ENCODE measurements around the gene SFTPA2. TPM values are rescaled to one million over a fixed set of nuclear protein-coding genes. Genes with fewer than 3 reads are reported as not detected.
"Not testable (repeated sequence)": the region's sequence is repeated elsewhere in the genome, so short reads cannot be mapped to it uniquely, and the experiment has no call there.

Gene SFTPA2
- total RNA-seq, 1 donor from 2014 or later = under 0.01 TPM

DNA sequence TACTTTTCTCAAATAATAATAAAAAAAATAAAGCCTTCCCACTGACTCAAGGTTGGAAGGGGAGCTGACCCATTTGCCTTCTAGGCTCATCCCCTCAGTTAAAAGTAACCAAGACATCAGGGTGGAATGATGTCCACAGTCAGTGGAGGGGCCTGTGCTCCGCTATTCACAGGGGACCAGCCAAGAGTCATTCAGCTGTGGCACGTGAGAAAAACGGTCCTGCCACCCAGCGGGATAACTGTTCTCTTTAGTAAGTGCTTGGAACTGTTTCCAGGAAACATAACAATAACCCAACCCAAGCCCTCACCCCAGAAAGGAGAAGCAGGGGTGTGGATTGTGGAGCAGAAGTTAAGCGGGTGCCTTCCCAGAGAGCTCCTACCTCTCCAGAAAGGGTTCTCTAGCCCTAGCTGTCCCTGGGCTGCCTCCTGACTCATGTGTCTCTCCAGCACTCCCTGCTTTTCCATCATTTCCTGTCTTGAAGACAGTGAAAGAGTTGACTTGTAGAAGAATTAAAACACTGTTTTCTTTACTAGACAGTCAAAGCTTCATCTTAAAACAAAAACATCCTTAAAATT, 50.2 kb downstream of the SFTPA2 start:
- DNase-seq = not testable (repeated sequence)

DNA sequence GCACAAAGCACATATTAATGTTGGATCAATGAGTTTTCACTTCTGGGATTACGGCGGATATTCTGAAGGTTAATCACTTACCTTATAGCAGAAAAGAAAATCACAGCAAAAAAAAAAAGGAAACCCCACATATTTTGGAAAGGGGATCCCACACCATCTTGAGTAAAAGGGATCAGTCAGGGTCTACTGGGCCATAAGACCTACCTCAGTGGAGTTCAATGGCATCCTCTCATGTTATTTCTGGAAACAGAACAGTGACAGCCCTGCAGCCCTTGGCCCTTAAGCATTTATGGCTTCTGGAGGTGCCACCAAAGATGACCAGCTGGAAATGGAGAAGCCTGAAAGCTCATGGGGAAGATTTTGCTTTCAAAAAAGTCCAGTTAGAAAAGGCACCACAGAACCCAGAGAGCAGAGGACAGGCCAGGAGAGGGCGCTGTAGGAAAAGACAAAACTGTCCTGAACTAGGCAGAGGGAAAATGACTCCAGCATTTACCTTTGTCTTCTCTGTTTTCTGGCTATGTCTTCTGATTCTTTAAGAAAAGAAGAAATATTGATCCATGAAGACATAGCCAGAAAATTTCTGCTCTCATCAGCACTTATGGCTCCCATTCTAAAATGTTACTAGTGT, 50.8 kb downstream of the SFTPA2 start:
- DNase-seq = not testable (repeated sequence)

DNA sequence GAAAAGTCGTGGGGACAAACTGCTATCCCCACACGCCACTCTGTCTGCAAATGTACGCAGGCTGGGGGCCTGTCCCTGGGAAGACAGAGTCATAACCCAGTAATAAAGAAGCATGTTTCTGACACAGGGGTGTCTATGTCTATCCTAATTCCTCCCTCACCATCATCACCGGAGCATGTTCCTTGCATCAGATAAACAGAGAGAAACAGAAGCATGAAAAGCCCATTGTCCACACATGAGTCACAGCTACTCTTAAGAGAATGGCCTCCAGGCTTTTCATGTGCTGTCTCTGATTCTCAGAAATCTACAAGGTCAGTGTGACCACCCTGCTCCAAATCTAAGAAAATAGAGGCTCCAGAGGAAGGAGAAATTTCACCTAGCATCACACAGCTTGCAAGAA, 52.0 kb downstream of the SFTPA2 start:
- DNase-seq = not testable (repeated sequence)

DNA sequence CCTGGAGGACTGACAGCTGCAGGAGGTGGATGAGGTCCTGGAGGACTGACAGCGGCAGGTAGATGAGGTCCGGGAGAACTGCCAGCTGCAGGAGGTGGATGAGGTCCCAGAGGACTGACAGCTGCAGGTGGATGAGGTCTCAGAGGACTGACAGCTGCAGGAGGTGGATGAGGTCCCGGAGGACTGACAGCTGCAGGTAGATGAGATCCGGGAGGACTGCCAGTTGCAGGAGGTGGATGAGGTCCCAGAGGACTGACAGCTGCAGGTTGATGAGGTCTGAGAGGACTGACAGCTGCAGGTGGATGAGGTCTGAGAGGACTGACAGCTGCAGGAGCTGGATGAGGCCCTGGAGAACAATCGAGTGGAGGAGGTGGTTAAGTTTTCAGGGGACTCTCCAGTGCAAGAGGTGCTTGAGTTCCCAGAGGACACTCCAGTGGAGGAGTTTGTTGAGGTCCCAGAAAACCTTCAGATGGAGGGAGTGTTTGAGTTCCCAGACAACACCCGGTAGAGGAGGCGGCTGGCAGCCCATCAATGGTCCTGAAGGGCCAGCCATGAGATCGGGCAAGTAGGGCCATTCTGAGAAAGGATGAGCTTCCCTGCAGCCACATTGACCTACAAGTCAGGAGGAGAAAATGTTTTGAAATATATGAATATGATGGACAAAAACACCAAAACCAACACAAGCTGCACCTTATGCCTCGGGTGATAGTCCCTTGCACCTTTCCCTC, 52.6 kb downstream of the SFTPA2 start:
- DNase-seq = no peak

Other genes starting within 250 kb of the SFTPA2 start
- gene PPIF, start 212.9 kb downstream of the SFTPA2 start, total RNA-seq = 14.5 and 23.8 TPM in 2 replicates
- gene ZCCHC24, start 114.8 kb downstream of the SFTPA2 start, total RNA-seq = 7.3 and 9.8 TPM in 2 replicates
- gene EIF5AL1, start 47.9 kb downstream of the SFTPA2 start, total RNA-seq = 0.51 TPM in 2 replicates
- gene SFTPA1, start 50.5 kb upstream of the SFTPA2 start, total RNA-seq = not detected in 2 replicates
- 0.33 and 0.51 TPM in 2 replicates for gene NUTM2B, start 142.8 kb upstream of the SFTPA2 start, total RNA-seq